Activated CD4-positive, alpha-beta T cell treated with anti-CD3 and anti-CD28 coated beads, Interleukin-2, amount 10 ng/mL, durations not matched to agents 24 days and 14 days (primary cell): ENCODE measurements around the gene CLCA4. TPM values are rescaled to one million over a fixed set of nuclear protein-coding genes. Genes with fewer than 3 reads are reported as not detected.

Source experiments
- DNase-seq: peaks from one replicate; pipeline ENCODE4 v3.0.0; 2022
- H3K27ac Mint-ChIP-seq: one replicate; pipeline ENCODE4 v1.8.0; 2022; ENCODE audit warnings: mild to moderate bottlenecking, mixed read lengths
- H3K27me3 Mint-ChIP-seq: one replicate; pipeline ENCODE4 v1.8.0; 2022; ENCODE audit warnings: mixed read lengths
- H3K36me3 Mint-ChIP-seq: one replicate; pipeline ENCODE4 v1.8.0; 2022; ENCODE audit warnings: low read depth, mild to moderate bottlenecking, mixed read lengths
- H3K4me1 Mint-ChIP-seq: one replicate; pipeline ENCODE4 v1.8.0; 2021; ENCODE audit warnings: mixed read lengths
- H3K4me3 Mint-ChIP-seq: one replicate; pipeline ENCODE4 v1.8.0; 2022; ENCODE audit warnings: mild to moderate bottlenecking, moderate library complexity, mixed read lengths
- H3K9me3 Mint-ChIP-seq: one replicate; pipeline ENCODE4 v1.8.0; 2021; ENCODE audit warnings: mixed read lengths
- intact Hi-C: fragments of 100-400 bp; cut with micrococcal nuclease; formaldehyde crosslinking; loops from one replicate; pipeline ENCODE4 v1.15.1; 2023
- total RNA-seq: library from RNA; stranded (reverse); gene quantifications from 2 replicates; pipeline ENCODE4 v1.2.3, GENCODE V29; 2022

The CLCA4 gene
- total RNA-seq, 1 donor from 2014 or later: not detected

- no peaks in the 10 kb centered on the region for H3K36me3 Mint-ChIP-seq
- H3K27ac Mint-ChIP-seq: no peak overlapping the region
- no peak for DNase-seq
- no peaks in the 10 kb centered on the region for H3K27me3 Mint-ChIP-seq
- peaks cover 3% of the 10 kb centered on the region for H3K4me1 Mint-ChIP-seq
- peaks cover 10% of the 10 kb centered on the region for H3K9me3 Mint-ChIP-seq
- H3K4me3 Mint-ChIP-seq: no peak overlapping the region
- intact Hi-C loops: no loop called here
Measured at GRCh38 chr1:86616871-86617270, 70.0 kb downstream of the CLCA4 start.

- no peak overlapping the region for H3K4me3 Mint-ChIP-seq
- H3K36me3 Mint-ChIP-seq: no peaks in the 10 kb centered on the region
- H3K9me3 Mint-ChIP-seq: peaks cover 6% of the 10 kb centered on the region
- H3K27ac Mint-ChIP-seq: no peak overlapping the region
- no peak for DNase-seq
- intact Hi-C loops: no loop called here
- H3K27me3 Mint-ChIP-seq: no peaks in the 10 kb centered on the region
- peaks cover 3% of the 10 kb centered on the region for H3K4me1 Mint-ChIP-seq
Measured at GRCh38 chr1:86618358-86618757, 71.5 kb downstream of the CLCA4 start.

- Mint-ChIP-seq H3K36me3 (no peaks in the 10 kb centered on the region), H3K27me3 (no peaks in the 10 kb centered on the region), H3K9me3 (peaks cover 2% of the 10 kb centered on the region), H3K4me1 (peaks cover 3% of the 10 kb centered on the region), H3K27ac (no peak overlapping the region), H3K4me3 (no peak overlapping the region)
- no peak for DNase-seq
- intact Hi-C loops: no loop called here
Measured at GRCh38 chr1:86619313-86619712, 72.4 kb downstream of the CLCA4 start.

GRCh38 chr1:86621286-86621685, 74.4 kb downstream of the CLCA4 start:
- no peak overlapping the region for H3K27ac Mint-ChIP-seq
- peaks cover 3% of the 10 kb centered on the region for H3K4me1 Mint-ChIP-seq
- H3K27me3 Mint-ChIP-seq: no peaks in the 10 kb centered on the region
- H3K9me3 Mint-ChIP-seq: no peaks in the 10 kb centered on the region
- DNase-seq: no peak
- intact Hi-C loops: no loop called here
- H3K36me3 Mint-ChIP-seq: no peaks in the 10 kb centered on the region
- H3K4me3 Mint-ChIP-seq: no peak overlapping the region

Other genes with a start within 250 kb of the CLCA4 start
- 16.0 and 23.3 TPM in 2 replicates for gene ODF2L, start 150.8 kb upstream of the CLCA4 start, total RNA-seq
- gene CLCA2, start 122.9 kb upstream of the CLCA4 start, total RNA-seq: not detected in 2 replicates
- not detected in 2 replicates for gene CLCA1, start 78.2 kb upstream of the CLCA4 start, total RNA-seq
- 57.0 and 59.7 TPM in 2 replicates for gene SH3GLB1, start 157.5 kb downstream of the CLCA4 start, total RNA-seq